Measurements from ENCODE around the gene NCKAP5L. TPM values are rescaled to one million over a fixed set of nuclear protein-coding genes. Genes with fewer than 3 reads are reported as not detected.

The NCKAP5L gene
- total RNA-seq, 1 donor from 2014 or later = 23.2 TPM

GRCh38 chr12:49795654-49796105 is 32.5 kb downstream of the NCKAP5L start:
- intact Hi-C loops (cut with DNase I) = no loop called here
- no peak for DNase-seq
- no peak for ATAC-seq

GRCh38 chr12:49794811-49795653 is 33.2 kb downstream of the NCKAP5L start:
- DNase-seq = no peak

More at GRCh38 chr12:49795654-49796105, 32.5 kb downstream of the NCKAP5L start:
- no peaks in the 10 kb centered on the region for H3K27me3 ChIP-seq
- no peaks in the 10 kb centered on the region for H3K4me1 ChIP-seq
- TF ChIP-seq CTCF (IDR thresholded peaks at IDR 0.05) = no peak
- no peak overlapping the region for H3K4me3 ChIP-seq
- H3K27ac ChIP-seq = no peak overlapping the region
- H3K9me3 ChIP-seq = no peaks in the 10 kb centered on the region
- H3K36me3 ChIP-seq = peaks cover 33% of the 10 kb centered on the region

GRCh38 chr12:49794021-49794420 is 34.2 kb downstream of the NCKAP5L start:
- no peaks in the 10 kb centered on the region for H3K9me3 ChIP-seq
- H3K36me3 ChIP-seq = peaks cover 25% of the 10 kb centered on the region
- no peaks in the 10 kb centered on the region for H3K27me3 ChIP-seq
- H3K4me1 ChIP-seq = no peaks in the 10 kb centered on the region
- DNase-seq = no peak
- H3K4me3 ChIP-seq = no peak overlapping the region
- no peak for TF ChIP-seq CTCF (IDR thresholded peaks at IDR 0.05)
- ATAC-seq = no peak
- intact Hi-C loops (cut with DNase I) = no loop called here
- H3K27ac ChIP-seq = no peak overlapping the region

More at GRCh38 chr12:49794811-49795653, 33.2 kb downstream of the NCKAP5L start:
- no peaks in the 10 kb centered on the region for H3K9me3 ChIP-seq
- no peak for ATAC-seq
- TF ChIP-seq CTCF (IDR thresholded peaks at IDR 0.05) = no peak
- peaks cover 27% of the 10 kb centered on the region for H3K36me3 ChIP-seq
- H3K4me3 ChIP-seq = no peak overlapping the region
- H3K27me3 ChIP-seq = no peaks in the 10 kb centered on the region
- H3K4me1 ChIP-seq = no peaks in the 10 kb centered on the region
- H3K27ac ChIP-seq = no peak overlapping the region
- intact Hi-C loops (cut with DNase I) = no loop called here

- no peak for TF ChIP-seq CTCF (IDR thresholded peaks at IDR 0.05)
- DNase-seq (peak; percentile 57), ATAC-seq (no peak)
- H3K4me3 ChIP-seq = no peak overlapping the region
- intact Hi-C loops (cut with DNase I) = no loop called here
- H3K27me3 ChIP-seq = no peaks in the 10 kb centered on the region
- no peak overlapping the region for H3K27ac ChIP-seq
- no peaks in the 10 kb centered on the region for H3K9me3 ChIP-seq
- no peaks in the 10 kb centered on the region for H3K4me1 ChIP-seq
- H3K36me3 ChIP-seq = peaks cover 23% of the 10 kb centered on the region
Measured at GRCh38 chr12:49793620-49794019, 34.6 kb downstream of the NCKAP5L start.

GRCh38 chr12:49792976-49793580 is 35.1 kb downstream of the NCKAP5L start:
- H3K27me3 ChIP-seq = no peaks in the 10 kb centered on the region
- peaks cover 18% of the 10 kb centered on the region for H3K36me3 ChIP-seq
- peak; percentile 45 for DNase-seq
- no peak overlapping the region for H3K27ac ChIP-seq
- H3K4me3 ChIP-seq = no peak overlapping the region
- intact Hi-C loops (cut with DNase I) = no loop called here
- ATAC-seq = no peak
- no peaks in the 10 kb centered on the region for H3K4me1 ChIP-seq
- TF ChIP-seq CTCF (IDR thresholded peaks at IDR 0.05) = no peak
- no peaks in the 10 kb centered on the region for H3K9me3 ChIP-seq
